Measurements from ENCODE around the gene ATP2B2.

Gene ATP2B2

DNA sequence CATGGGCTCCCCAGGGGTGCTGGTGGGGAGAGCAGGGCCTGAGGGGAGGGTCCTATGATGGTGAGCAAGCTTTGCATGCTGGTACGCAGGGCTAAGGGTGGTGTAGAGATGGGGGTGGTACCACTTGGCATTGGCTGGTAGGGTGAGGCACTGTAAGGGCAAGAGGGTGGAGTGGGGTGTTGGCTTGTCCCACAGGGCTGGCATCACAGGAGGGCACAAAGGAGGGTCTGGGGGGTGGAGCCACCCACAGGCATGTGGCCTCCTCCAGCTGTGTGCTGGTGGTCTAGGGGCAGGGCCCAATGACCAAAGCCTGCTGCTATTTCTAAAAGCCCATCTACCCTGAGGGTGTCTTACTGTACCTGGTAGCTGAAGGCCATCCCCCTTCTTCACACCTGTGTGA is 119.3 kb downstream of the ATP2B2 start:
- Histone ChIP-seq H3K4me2 (ENCODE audit: low read depth, low read length, poor library complexity, severe bottlenecking) (no peak overlapping the region), H3K4me3 (ENCODE audit: low read length, poor library complexity, severe bottlenecking) (no peak overlapping the region), H3F3A (ENCODE audit: low read depth) (no peaks in the 10 kb centered on the region), H3K9me3 (ENCODE audit: insufficient read depth, low read depth, low read length) (peaks cover 8% of the 10 kb centered on the region; the same call in 1 of the 2 replicates), H3K79me2 (ENCODE audit: insufficient read depth, low read length) (no peaks in the 10 kb centered on the region), H3K36me3 (ENCODE audit: insufficient read depth, low read length) (no peaks in the 10 kb centered on the region), H3K27me3 (ENCODE audit: insufficient read depth, low read length, poor library complexity, severe bottlenecking) (no peaks in the 10 kb centered on the region), H2AFZ (ENCODE audit: low read length) (no peak overlapping the region), H4K20me1 (ENCODE audit: insufficient read depth, low read length, poor library complexity, severe bottlenecking) (no peaks in the 10 kb centered on the region), H3K9me2 (replicated peaks; ENCODE audit: low read depth, low read length) (no peaks in the 10 kb centered on the region), H3K4me1 (ENCODE audit: insufficient read depth, low read length, poor library complexity, severe bottlenecking) (no peaks in the 10 kb centered on the region), H3K9ac (ENCODE audit: low read depth, low read length, poor library complexity, severe bottlenecking) (no peak overlapping the region)
- no peak for TF ChIP-seq EZH2phosphoT487 (IDR thresholded peaks at IDR 0.05; ENCODE audit: borderline replicate concordance)

DNA sequence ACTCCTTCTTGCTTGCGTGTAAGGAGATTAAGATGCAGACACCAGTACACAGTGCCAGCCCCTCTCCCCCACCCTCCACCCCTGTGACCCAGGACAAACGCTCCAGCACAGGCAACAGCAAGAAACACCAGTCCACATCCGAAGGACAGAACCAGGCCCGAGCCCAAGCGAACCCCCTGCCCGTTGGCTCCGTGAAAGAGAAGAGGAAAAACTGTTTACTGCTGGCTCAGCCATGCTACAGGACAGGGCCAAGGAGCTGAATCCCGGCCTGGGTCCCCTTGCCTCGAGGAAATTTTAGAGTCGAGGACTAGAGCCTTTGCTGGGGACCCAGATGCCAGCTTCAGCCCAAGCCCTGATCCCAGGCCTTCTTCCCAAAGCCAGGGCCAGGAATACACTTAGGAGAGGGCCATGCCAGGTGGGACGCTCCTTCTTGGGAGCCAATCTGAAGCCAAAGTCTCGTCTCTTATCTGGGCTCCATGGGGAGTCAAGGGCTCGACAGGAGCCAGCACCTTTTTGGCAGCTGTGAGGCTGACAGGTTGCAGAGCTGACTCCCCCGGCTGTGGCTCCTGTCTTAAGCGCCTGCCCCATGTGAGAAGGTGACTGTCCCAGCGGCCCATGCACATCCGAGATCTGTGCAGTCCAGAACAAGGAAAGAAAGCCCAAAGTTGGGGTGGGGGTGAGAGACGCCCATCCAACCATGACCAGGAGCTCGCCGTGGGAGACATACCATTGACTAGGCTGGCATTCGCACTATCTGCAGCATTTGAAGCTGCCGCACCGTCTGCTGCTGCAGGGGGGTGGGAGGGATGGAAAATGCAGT is 120.6 kb downstream of the ATP2B2 start:
- Histone ChIP-seq H3K9me2 (replicated peaks; ENCODE audit: low read depth, low read length) (no peaks in the 10 kb centered on the region), H3K36me3 (ENCODE audit: insufficient read depth, low read length) (no peaks in the 10 kb centered on the region), H3K4me1 (ENCODE audit: insufficient read depth, low read length, poor library complexity, severe bottlenecking) (no peaks in the 10 kb centered on the region), H4K20me1 (ENCODE audit: insufficient read depth, low read length, poor library complexity, severe bottlenecking) (no peaks in the 10 kb centered on the region), H3K27me3 (ENCODE audit: insufficient read depth, low read length, poor library complexity, severe bottlenecking) (no peaks in the 10 kb centered on the region), H3F3A (ENCODE audit: low read depth) (no peaks in the 10 kb centered on the region), H3K79me2 (ENCODE audit: insufficient read depth, low read length) (no peaks in the 10 kb centered on the region), H3K4me3 (ENCODE audit: low read length, poor library complexity, severe bottlenecking) (no peak overlapping the region), H2AFZ (ENCODE audit: low read length) (no peak overlapping the region), H3K9ac (ENCODE audit: low read depth, low read length, poor library complexity, severe bottlenecking) (no peak overlapping the region), H3K4me2 (ENCODE audit: low read depth, low read length, poor library complexity, severe bottlenecking) (no peak overlapping the region), H3K9me3 (ENCODE audit: insufficient read depth, low read depth, low read length) (peaks cover 8% of the 10 kb centered on the region; the same call in 1 of the 2 replicates)
- TF ChIP-seq CTCF (conservative IDR thresholded peaks at IDR 0.05; ENCODE audit: low read length) = no peak
- no peak for TF ChIP-seq EZH2phosphoT487 (IDR thresholded peaks at IDR 0.05; ENCODE audit: borderline replicate concordance)

GRCh38 chr3:10383850-10384248 is 121.5 kb downstream of the ATP2B2 start:
- Histone ChIP-seq H3F3A (ENCODE audit: low read depth) (no peaks in the 10 kb centered on the region), H3K4me3 (ENCODE audit: low read length, poor library complexity, severe bottlenecking) (no peak overlapping the region), H3K4me1 (ENCODE audit: insufficient read depth, low read length, poor library complexity, severe bottlenecking) (no peaks in the 10 kb centered on the region), H3K36me3 (ENCODE audit: insufficient read depth, low read length) (no peaks in the 10 kb centered on the region), H4K20me1 (ENCODE audit: insufficient read depth, low read length, poor library complexity, severe bottlenecking) (no peaks in the 10 kb centered on the region), H3K27me3 (ENCODE audit: insufficient read depth, low read length, poor library complexity, severe bottlenecking) (no peaks in the 10 kb centered on the region), H3K4me2 (ENCODE audit: low read depth, low read length, poor library complexity, severe bottlenecking) (no peak overlapping the region), H3K9ac (ENCODE audit: low read depth, low read length, poor library complexity, severe bottlenecking) (no peak overlapping the region), H3K79me2 (ENCODE audit: insufficient read depth, low read length) (no peaks in the 10 kb centered on the region), H2AFZ (ENCODE audit: low read length) (no peak overlapping the region), H3K9me3 (ENCODE audit: insufficient read depth, low read depth, low read length) (peaks cover 8% of the 10 kb centered on the region; the same call in 1 of the 2 replicates), H3K9me2 (replicated peaks; ENCODE audit: low read depth, low read length) (no peaks in the 10 kb centered on the region)
- TF ChIP-seq CTCF (conservative IDR thresholded peaks at IDR 0.05; ENCODE audit: low read length) (no peak), EZH2phosphoT487 (IDR thresholded peaks at IDR 0.05; ENCODE audit: borderline replicate concordance) (no peak)

Measured in Loucy (cell line).